ENCODE data around the gene NDUFAF4. TPM values are rescaled to one million over a fixed set of nuclear protein-coding genes. Genes with fewer than 3 reads are reported as not detected.

The NDUFAF4 gene
- total RNA-seq (39.8 and 44.6 TPM in 2 replicates), polyA plus RNA-seq (5.9 and 8.8 TPM in 2 replicates), polyA minus RNA-seq (2.5 and 3.9 TPM in 2 replicates), Bru-seq, nascent RNA (percentile 76 among the genes with signal in this experiment), BruChase-seq, experiment 1, labeled RNA remaining after a 6-hour chase (percentile 79 among the genes with signal in this experiment), BruChase-seq, experiment 2, labeled RNA remaining after a 2-hour chase (percentile 71 among the genes with signal in this experiment)
- 31.5 and 31.8 TPM in 2 replicates for polyA plus RNA-seq (2011; cell fraction: cytosol; rRNA removed)
- 11.0 and 16.4 TPM in 2 replicates for polyA plus RNA-seq (2011; cell fraction: nucleus; rRNA removed)
- polyA plus RNA-seq (2012), result 35.4 and 58.2 TPM in 2 replicates
- 7.6 TPM for polyA minus RNA-seq (2011; cell fraction: cytosol; rRNA and poly(A)+ RNA removed)
- polyA minus RNA-seq (2011; cell fraction: nucleus; rRNA and poly(A)+ RNA removed), result 2.0 and 2.5 TPM in 2 replicates
- long read RNA-seq, transcript NDUFAF4-201 (3 exons, 2,399 nt), result major isoform, 89 of 96 reads
- long read RNA-seq, partial matches to known transcripts, result 0 of 96 reads
- long read RNA-seq, other reads (novel, unspliced or antisense), result 4 of 96 reads

- POLR2A ChIA-PET, result no interaction called here
- H3K4me2 ChIP-seq (ENCODE audit: insufficient read depth, low read length), result peak within 1 kb of the TSS; percentile 99
- TSS peak; percentile 33 for BruUV-seq (replicated peaks)
These were observed at the start of gene NDUFAF4 for GRCh38 chr6:96897396-96898240. NDUFAF4 (minus strand) TSS chr6:96897891; CDS start chr6:96897801, 90 bp downstream.

More at GRCh38 chr6:96897396-96898240, at the start of gene NDUFAF4:
- H4K20me1 ChIP-seq (replicated peaks; ENCODE audit: control insufficient read depth, extremely low read depth, insufficient read depth, low read length), result no peaks in the 10 kb centered on the region
- peak within 1 kb of the TSS; percentile 93 for H3K9ac ChIP-seq (replicated peaks; ENCODE audit: extremely low read depth, insufficient read depth, low read length)
- dilution Hi-C loops (cut with MboI; ENCODE audit: extremely low pct_ligation_motif_present, low sequenced_read_pairs), result no loop called here
- peaks cover 25% of the 10 kb centered on the region for H3K4me1 ChIP-seq (ENCODE audit: control insufficient read depth, extremely low read depth, insufficient read depth, low read length)
- FAIRE-seq (peak; percentile 86), DNase-seq (ENCODE audit: low read depth, low spot score) (peak; percentile 96)
- H3K9me3 ChIP-seq (replicated peaks; ENCODE audit: control insufficient read depth, insufficient read depth, low read length), result no peaks in the 10 kb centered on the region
- H3K9me1 ChIP-seq (replicated peaks; ENCODE audit: control insufficient read depth, extremely low read depth, insufficient read depth, low read length), result no peaks in the 10 kb centered on the region
- peak within 1 kb of the TSS; percentile 95 for H3K27ac ChIP-seq (ENCODE audit: insufficient read depth, low read depth, low read length)
- peak within 1 kb of the TSS; percentile 86 for H2AFZ ChIP-seq (ENCODE audit: low read depth, low read length)
- intact Hi-C loops (cut with micrococcal nuclease), result loop anchor here (1.0 to 5.0 kb wide), 11 partner anchors 27 to 1937 kb away; partner anchors contain the start of genes GPR63, KLHL32, MMS22L and POU3F2
- H3K36me3 ChIP-seq (ENCODE audit: control insufficient read depth in 2 of 2, extremely low read depth in 1 of 2, insufficient read depth in 2 of 2, low read length in 2 of 2), result peaks cover 4% of the 10 kb centered on the region in 2 experiments
- H3K27me3 ChIP-seq (ENCODE audit: control insufficient read depth in 2 of 2, insufficient read depth in 2 of 2, low read length in 2 of 2), result peaks cover 0 to 2% of the 10 kb centered on the region in 2 experiments
- CTCF ChIA-PET, result interaction anchor here (0.6 to 4.5 kb wide), 18 partner anchors 10 to 375 kb away, joined by 3 to 106 read pairs (median 6); partner anchors contain the start of gene GPR63
- peak within 1 kb of the TSS; percentile 79 to 99 (median 91) for H3K4me3 ChIP-seq (replicated peaks in 1 of 3; ENCODE audit: insufficient read depth in 1 of 3, low read depth in 1 of 3, low read length in 3 of 3)
- peaks cover 25% of the 10 kb centered on the region for H3K79me2 ChIP-seq (ENCODE audit: control insufficient read depth, insufficient read depth, low read length)
- TF ChIP-seq GATA2 (IDR thresholded peaks at IDR 0.05; ENCODE audit: insufficient read depth, insufficient read length, low read depth, low read length) (no peak), POLR2AphosphoS5 (IDR thresholded peaks at IDR 0.05; ENCODE audit: insufficient read depth, low read depth, low read length) (no peak), POLR2A (IDR thresholded peaks at IDR 0.05; ENCODE audit: low read depth, low read length) (no peak), FOS (IDR thresholded peaks at IDR 0.05; ENCODE audit: borderline replicate concordance, insufficient read depth, low read length) (no peak), CTCF (IDR thresholded peaks at IDR 0.05; ENCODE audit: extremely low read depth in 1 of 2, insufficient read depth in 1 of 2, low read depth in 1 of 2, low read length in 2 of 2) (peak; percentile 94 to 97), JUN (IDR thresholded peaks at IDR 0.05; ENCODE audit: borderline replicate concordance, insufficient read depth, insufficient read length, low read depth) (no peak), MYC (IDR thresholded peaks at IDR 0.05; ENCODE audit: low read depth, low read length) (no peak), MAX (IDR thresholded peaks at IDR 0.05; ENCODE audit: insufficient read depth, insufficient read length) (peak; percentile 79)

Measured in endothelial cell of umbilical vein (primary cell).